Activated T-cell treated with anti-CD3 and anti-CD28 coated beads, Interleukin-2, amount 50 U/mL, for 1 hour (primary cell): ENCODE data around the gene SARM1.
"Not testable (repeated sequence)": the region's sequence is repeated elsewhere in the genome, so short reads cannot be mapped to it uniquely, and the experiment has no call there.

Experiments used
- DNase-seq: peaks from one replicate; pipeline ENCODE4 v3.0.0-alpha.2; 2020

The SARM1 gene

DNA sequence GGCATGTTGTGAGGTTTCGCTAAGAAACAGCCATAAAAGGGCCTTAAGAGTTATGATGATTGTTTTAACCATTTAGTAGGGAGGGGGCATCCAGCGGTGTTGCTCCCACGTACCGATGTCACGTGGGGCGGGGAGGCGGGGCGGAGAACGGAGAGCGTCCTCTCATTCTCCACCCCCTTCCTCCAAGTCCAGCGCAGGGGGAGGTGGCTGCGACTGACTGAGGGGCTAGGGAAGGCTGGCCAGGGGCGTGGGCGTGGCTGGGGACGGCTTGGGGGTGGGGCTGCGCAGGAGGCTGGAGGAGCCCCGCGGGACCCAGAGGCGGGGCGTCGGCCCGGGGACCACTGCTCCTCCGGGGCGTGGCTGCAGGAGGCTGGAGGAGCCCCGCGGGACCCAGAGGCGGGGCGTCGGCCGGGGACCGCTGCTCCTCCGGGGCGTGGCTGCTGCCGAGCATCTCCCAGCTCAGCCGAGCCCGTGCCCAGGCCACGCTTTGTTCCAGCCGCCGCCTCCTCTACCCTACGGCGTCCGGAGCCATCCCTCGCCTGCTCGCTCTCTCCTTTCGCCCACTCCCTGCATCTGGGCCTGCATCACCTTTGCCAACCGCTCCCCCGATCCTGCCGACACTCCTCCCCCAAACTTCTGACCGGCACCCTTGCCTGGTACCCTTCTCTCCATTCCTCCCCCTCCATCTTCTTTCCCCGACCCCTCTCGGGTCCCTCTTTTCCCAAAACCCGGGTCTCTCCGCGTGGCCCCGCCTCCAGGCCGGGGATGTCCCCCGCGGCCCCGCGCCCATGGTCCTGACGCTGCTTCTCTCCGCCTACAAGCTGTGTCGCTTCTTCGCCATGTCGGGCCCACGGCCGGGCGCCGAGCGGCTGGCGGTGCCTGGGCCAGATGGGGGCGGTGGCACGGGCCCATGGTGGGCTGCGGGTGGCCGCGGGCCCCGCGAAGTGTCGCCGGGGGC lies at the start of gene SARM1:
SARM1 (plus strand) TSS at position 450 of the 958 bp plus-strand sequence; CDS start at position 789, 339 bp downstream.
- DNase-seq: peak; percentile 81

DNA sequence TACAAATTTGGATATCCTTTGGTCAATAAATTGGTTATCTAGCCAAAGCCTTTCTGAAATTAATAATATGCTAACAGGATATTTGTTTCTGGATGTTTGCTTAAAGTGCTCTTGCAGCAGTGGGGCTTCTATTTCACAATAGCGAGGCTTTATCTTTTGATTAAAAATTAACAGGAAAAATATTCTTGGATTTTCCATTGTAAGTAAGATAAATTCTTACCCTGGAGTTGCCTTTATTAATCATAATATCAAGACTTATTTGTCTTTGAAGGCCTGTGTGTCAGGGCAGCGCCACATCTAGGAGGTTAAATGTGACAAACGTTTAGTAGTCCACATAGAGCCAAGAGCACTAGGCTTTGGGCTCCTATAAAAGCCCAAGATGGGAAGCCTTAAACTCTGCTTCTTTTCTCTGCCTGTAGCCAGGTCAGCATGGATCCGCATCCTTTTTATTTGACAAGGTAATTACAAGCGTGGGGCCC lies 47.2 kb upstream of the SARM1 start:
- no peak for DNase-seq

DNA sequence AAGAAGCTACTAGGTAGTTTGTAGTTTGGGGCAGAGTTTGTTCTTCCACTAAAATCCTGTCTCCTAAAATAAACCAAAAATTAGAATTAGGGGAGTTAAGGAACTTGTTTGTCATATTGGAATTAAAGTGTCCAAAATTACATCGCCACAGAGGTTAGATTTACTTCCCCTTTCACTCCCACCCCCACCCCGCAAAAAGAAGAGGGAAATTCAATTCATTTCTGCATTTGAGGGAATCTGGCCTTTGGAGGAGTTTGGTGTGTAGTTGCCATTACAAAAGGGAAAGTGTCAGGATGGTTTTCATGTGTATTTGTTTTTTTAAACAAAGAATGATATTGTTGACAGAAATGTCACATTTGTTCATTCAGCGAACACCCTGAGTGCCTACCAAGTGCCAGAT lies 46.7 kb upstream of the SARM1 start:
- DNase-seq: no peak

DNA sequence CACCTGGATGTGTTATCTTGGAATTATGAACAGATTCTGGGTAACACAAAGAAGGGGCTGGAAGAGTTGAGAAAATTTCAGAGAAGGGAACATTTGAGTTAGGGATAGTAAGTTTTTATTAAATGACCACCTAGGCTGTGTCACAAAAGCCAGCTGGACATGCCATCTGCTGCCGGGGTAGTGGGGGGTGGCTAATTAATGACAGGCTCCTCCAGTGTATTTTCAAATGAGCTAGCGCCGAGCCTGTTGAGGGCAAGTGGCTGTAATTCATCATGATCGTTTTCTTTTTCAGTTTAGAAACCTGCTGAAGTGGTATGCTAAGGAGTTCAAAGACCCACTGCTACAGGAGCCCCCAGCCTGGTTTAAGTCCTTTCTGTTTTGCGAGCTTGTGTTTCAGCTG lies 46.3 kb upstream of the SARM1 start:
- no peak for DNase-seq

DNA sequence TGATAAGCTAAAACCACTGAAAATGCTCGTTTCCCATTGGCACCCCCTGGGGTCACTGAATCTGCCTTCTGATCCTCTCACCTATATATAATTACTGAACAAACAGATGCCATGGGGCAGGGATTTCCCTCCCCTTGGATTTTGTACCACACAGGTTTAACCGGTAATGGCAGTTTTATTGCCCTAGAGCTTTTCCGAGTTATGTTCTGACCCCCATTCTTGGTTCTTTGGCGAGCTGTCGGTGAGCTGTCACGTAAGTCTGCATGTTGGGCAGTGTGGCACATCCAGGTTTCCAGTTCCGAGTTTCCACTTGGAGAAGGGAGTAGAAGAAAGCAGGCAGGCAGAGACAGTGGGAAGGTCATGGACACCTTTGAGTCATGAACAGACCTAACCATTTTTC lies 45.4 kb upstream of the SARM1 start:
- no peak for DNase-seq

DNA sequence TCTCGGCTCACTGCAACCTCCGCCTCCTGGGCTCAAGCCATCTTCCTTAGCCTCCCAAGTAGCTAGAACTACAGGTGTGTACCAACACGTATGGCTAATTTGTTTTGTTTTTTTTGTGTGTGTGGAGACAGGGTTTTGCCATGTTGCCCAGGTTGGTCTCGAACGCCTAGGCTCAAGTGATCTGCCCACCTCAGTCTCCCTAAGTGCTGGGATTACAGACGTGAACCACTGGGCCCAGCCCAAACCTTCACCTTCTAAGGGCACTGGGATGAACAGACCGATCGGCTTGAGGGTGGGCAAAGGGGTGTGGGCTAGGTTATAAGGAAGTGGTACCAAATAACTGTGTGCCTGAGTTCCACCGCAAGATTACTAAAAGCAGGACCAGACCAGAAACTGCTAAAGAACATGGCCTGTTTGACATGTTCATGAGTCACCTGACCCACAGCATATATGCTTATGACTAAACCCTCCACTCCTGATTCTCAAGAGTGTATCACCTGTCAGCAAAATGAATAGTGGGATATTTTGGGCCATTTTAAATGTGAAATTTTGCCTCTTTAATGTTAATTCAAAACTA lies 44.4 kb upstream of the SARM1 start:
- DNase-seq: no peak

DNA sequence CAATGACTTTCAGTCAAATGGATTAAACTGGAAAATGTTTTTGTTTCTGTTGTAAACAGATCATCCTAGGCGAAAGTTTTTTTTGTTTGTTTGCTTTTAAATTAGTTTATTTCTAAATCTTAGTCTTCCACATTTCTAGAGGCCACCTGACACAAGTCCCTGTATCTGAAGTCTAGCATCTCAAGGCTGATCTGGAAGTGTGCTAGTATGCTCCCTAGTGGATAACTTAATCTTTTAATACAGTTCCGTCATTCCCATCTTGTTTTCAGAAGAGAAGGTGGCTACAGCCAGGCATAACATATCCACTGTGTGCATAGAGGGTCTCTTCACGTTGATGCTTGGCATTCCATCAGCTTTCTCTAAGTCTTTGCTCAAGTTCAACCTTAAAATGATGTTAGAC lies 43.8 kb upstream of the SARM1 start:
- no peak for DNase-seq

DNA sequence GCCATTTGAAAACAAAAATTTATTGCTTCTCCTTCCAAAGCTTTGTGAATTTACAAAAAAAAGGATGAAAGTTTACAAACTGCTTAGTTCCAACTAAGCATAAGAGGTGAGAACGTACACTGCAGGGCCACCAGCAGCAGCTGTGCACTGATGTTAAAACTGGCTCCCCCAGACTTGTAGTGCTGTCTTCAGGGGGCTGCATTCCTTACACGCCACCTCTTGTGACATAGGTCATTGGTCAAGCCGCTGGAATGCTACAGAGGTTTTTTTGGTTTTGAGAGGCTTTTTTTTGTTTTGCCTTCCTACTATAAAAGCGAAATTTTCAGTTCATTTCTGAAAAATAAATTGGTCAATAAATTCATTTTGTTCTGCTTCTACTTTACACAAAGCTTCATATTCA lies 43.2 kb upstream of the SARM1 start:
- no peak for DNase-seq

DNA sequence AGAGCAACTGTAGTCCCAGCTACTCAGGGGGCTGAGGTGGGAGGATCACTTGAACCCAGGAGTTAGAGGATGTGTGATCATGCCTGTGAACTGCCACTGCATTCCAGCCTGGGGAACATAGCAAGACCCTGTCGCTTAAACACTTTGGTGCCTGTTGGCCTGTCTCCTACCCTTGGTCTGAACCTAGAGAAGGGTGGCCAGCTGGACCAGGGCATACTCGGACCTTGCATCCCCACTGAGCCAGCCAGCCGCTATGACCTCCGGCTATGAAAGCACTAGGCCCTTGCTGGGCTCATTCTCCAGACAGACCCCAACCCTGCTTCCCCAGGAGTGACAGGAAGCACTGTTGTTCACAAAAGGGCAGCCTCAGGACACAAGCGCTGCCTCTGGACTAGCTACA lies 40.8 kb upstream of the SARM1 start:
- DNase-seq: no peak

DNA sequence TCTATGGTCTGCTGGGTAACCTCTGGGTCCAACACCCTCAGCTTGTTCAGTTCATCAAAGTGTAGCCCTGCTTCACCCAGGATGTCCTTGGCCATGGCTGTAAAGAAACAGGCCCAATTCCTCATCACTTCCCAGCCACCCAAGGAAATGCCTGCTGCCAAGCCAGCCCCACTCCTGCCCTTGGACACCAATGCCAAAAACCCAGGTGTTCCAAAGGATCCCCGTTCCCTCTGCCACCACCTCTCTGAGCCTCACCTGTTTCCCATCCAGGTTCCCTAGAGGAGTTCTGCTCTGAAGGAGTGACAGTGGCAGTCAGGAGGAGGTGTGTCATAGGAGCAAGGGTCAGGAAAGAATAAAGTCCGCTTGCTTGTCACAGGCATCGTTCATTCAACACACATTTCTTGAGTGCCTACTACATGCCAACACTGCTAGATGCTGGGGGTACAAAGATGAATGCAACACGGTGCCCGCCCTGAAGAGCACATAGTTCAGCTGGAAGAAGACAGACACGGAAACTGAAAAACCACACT lies 39.5 kb upstream of the SARM1 start:
- no peak for DNase-seq

DNA sequence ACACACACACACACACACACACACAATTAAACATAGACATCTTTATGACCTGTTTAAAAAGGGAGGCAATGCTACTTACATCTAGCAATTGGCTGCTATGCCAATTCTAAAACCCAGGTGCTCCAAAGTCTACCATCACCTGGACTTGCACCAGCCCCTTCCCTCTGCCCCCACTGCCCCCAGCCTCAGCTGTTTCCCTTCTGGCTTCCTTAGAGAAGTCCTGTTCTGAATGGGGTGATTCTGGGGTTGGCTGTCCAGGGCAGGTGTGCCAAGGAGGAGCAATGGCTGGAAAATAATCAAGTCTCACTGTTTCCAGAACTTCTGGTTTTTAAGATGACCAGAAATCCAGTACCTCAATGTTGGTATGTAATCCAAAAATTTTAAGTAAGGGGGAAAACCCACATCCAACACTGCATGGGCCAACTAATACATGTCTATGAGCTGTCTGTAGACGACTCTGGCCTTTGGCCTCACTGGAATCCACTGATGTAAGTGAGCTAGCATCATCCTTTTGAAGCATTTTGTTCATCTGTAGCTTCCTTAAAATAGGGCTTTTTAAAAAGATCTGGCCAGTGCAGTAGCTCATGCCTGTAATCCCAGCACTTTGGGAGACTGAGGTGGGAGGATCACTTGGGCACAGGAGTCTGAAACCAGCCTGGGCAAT lies 38.3 kb upstream of the SARM1 start:
- no peak for DNase-seq

DNA sequence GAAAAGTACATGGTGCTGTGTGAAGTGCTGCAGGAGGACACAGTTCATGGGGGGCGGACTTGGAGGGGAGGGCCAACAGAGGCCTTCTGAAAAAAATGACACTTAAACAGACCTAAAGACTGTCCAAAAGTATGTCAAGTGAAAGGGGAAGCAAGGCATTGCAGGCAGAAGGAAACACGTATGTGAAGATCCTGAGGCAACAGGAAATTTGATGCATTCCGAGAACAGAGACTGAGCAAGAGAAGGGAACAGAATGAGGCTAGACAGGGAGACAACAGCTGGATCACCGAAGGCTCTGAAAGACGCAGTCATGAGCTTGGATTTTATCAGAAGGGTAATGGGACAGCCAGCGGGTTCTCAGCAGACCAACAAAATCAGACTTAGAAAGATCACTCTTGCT lies 37.3 kb upstream of the SARM1 start:
- no peak for DNase-seq

DNA sequence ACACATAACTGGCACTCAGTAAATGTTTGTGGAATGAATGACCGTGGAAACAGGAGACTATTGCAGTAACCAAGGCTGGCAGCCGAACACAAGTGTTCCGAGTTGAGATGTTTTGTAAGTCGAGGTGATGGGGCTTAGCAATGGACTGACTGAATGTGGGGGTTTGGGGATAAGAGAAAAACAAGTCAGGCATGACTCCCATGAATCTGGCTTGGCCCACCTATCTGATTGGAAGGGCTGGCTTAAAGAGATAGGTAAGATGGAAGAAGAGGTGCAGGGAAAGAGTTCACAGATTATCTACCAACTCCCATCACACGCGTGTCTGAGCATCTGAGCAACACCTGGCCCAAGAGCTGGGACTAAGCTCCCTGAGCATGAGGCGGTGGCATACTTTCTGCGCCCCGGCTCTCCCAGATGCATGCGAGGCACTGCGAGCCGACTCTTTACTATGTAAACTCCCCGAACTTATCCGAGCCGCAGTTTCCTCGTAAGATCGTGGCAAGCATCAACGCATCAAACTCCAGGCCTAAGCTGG lies 36.8 kb upstream of the SARM1 start:
- no peak for DNase-seq

DNA sequence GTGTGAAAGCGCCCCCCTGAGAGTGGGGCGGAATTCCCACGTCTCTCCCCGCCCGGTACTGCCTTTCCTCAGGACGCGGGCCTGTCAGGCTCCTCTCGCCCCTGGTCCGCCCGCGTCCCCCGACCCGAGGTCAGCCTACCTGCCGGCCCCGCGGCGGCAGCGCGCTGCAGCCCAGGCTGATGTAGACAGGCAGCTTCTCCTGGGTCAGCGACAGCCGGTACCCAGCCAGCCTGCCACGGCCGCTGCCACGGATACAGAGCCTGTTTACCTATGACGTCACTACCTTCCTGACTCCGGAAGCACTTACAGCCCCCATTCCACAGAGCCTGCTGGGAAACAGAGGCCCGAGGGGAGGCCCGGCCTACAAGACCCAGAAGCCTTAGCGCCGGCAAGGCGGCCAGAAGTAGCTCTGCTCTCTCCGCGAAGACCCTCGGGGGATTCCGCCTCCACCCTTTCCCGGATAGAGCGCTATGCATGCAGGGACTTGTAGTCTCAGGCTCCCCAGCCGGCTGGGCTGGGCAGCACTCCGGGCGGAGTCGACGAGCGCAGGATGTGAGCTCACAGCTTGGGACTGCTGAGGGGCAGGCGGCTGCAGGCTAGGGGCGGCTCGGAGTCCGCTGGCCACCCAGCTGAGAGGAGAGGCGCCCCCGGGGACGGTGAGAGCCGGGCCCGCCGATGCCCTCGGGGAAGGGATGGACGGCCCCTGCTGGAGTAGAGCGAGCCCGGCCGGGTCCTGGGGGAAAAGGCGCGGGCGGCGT lies 36.1 kb upstream of the SARM1 start, which contains the start of the genes IFT20 and TNFAIP1:
IFT20 (minus strand) TSS at position 272 of the 758 bp plus-strand sequence. CDS start 3,487 bp downstream, outside the sequence.
TNFAIP1 (plus strand) TSS at position 561 of the 758 bp plus-strand sequence. CDS start 3,761 bp downstream, outside the sequence.
- DNase-seq: peak; percentile 93

DNA sequence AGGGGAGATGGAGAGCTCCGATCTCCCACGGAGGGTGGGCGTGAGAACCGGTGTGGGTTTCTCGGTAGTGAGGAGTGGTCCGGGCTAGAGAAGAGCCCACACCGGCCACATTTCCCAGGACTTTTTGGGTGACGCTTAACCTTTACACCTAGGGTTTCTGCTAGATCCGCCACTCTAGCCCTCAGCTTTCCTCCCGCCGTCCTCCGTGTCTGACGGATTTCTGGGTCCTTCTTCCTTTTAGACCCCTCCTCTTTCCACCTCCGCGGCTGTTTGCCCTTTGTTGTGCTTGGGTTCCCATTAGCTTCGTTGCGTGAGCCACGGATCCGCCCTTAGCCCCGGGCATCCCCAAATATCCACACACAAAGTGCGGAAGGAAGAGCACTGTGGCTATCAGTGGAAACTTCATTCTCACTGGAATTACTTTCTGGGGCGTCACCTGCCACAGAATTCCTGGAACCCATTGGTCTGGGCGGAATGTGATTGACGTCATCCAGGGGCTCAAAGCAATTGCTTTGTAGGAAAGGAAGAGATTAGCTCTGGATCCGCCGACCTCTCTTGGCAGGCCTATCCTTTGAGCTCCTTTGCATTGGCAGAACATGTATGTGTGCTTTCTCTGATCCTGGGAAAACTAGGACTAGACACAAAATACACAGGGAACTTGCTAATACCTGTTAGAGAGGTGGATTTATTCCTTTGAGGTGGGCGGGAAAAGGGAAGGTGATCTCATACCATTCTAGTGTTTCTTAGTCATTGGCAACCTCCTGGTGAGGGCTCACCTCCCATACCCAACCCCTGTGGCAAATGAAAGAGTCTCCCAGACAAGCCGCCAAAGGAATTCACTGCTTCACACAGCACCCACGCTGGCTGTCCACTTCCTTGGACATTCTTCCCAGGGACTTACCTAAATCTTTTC lies 35.3 kb upstream of the SARM1 start:
- peak; percentile 33 for DNase-seq

DNA sequence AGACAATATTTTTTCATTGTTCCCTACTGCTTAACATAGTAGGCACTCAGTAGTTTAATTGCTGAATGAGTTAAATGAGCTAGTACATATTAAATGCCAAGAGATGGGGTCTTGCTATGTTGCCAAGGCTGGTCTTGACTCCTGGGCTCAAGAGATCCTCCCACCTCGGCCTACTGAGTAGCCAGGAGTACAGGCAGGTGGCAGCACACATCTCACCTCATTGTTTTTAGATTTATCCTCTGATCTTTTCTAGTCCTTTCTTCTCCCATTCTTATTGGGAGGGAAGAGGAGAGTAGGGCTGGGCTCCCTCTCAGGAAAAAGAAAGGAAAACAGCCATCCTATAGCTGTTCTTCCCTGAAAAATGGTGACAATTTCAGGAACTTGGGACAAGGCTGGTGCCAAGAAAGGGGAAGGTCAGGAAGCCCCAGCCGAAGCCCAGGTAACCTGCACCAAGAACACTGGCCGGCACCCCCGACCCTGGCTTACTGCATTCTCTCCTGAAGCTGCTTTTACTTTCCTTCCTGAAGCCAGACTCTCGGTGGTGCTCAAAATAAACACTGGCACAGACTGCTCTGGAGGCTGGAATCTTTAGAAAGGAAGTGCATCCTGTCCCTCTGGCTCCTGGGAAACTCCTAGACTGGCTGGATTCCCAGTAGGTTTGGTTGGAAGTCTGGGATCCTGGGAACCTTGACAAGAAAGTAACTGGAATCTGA lies 33.3 kb upstream of the SARM1 start:
- DNase-seq: no peak

DNA sequence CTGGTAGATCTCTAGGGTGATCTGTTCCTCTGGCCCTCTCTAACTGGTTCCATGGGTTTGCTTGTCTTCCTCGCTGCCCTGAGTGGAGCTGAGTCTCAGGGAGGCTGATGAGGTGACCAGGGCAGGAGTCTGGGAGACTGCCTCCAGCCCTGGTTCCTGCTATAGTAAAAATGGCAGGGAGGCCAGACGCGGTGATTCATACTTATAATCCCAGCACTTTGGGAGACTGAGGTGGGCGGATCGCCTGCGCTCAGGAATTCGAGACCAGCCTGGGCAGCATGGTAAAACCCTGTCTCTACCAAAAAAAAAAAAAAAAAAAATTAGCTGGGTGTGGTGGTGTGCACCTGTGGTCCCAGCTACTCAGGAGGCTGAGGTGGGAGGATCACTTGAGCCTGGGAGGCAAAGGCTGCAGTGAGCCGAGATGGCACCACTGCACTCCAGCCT lies 32.7 kb upstream of the SARM1 start:
- DNase-seq: not testable (repeated sequence)

DNA sequence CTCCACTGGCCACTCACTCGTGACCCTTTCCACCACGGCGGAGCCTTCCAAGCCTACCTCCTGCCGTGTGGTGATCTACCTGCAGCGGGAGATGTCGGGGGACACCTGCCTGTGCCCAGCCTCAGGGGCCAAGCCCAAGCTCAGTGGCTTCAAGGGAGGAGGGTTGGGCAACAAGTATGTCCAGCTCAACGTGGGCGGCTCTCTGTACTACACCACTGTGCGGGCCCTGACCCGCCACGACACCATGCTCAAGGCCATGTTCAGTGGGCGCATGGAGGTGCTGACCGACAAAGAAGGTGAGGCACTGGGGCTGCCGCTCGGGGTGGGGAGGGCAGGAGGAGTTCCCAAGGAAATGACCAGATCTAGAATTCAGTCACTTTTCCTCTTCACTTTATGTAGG lies 32.1 kb upstream of the SARM1 start:
- no peak for DNase-seq

DNA sequence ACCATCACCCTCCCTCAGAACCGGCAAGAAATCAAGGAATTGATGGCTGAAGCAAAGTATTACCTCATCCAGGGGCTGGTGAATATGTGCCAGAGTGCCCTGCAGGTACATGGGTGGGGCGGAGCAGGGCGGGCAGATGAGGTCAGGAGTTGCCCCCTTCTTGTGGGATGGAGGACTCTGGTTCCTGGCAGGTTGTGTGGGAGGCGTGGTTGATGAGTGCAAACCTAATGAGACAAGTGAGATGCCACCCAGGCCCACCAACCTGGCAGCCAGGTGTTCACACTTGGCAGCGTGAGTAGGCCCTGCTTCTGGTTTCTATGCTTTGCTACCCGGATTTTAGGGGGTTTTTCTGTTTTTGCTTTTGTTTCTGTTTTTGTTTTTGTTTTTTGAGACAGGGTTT lies 31.1 kb upstream of the SARM1 start:
- no peak for DNase-seq

DNA sequence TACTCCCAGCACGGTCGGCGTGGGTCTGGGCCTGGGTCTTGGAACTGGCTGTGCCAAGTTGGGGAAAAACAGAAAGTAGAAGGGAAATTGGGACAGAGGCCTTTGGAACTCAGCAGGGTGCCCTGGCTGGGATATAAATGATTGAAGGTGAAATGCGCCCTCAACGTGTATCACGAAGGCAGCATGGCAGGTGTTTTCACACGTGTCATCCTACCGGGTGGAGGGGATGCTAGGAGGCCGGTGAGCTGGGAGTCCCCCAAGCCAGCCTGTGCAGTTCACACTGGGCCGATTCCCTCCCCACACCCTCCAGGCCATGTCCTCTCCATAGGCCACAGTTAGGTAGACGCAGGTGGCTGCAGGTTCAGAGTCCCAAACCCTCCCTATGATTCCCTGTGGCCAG lies 30.0 kb upstream of the SARM1 start:
- no peak for DNase-seq
